Naive thymus-derived CD4-positive, alpha-beta T cell (primary cell): Measurements from ENCODE around the gene NBL1. TPM values are rescaled to one million over a fixed set of nuclear protein-coding genes. Genes with fewer than 3 reads are reported as not detected.

Experiments used
- ATAC-seq: fragments of 150-1000 bp; cut with Tn5 transposase; 2 replicates; pipeline ENCODE4 v1.10.0; 2021; ENCODE audit warnings: mild to moderate bottlenecking, moderate library complexity
- CTCF ChIA-PET: fragments of 350-600 bp; sonication (Branson Sonifier 250); formaldehyde crosslinking; loops from one replicate; lab custom pipeline; 2021; ENCODE audit warnings: antibody characterized with exemption; lab: Charles Lee
- POLR2A ChIA-PET: fragments of 350-600 bp; sonication (Branson Sonifier 250); formaldehyde crosslinking; loops from one replicate; lab custom pipeline; 2021; ENCODE audit warnings: antibody characterized with exemption, inconsistent platforms; lab: Charles Lee
- DNase-seq, 9 donors: peaks; one replicate each; pipeline versions ENCODE4 v3.0.0 to v3.0.0-alpha.2; 2020 to 2022; ENCODE audit warnings: mixed read lengths in 1 of 9
- H3K27ac ChIP-seq: one replicate; pipeline ENCODE4 v1.7.0; 2013; ENCODE audit warnings: mild to moderate bottlenecking, low read depth, low read length, moderate library complexity
- H3K27me3 ChIP-seq, 2 donors: one replicate each; pipeline ENCODE4 v1.7.0; 2013; ENCODE audit warnings: low read length in 2 of 2, mild to moderate bottlenecking in 2 of 2, moderate library complexity in 2 of 2; ENCODE audit not compliant: control insufficient read depth in 2 of 2, insufficient read depth in 2 of 2
- H3K36me3 ChIP-seq, 3 experiments: 1 replicate in 2 of 3; 2 replicates in 1 of 3; pipeline ENCODE4 v1.7.0; 2013; ENCODE audit warnings: low read length in 3 of 3, mild to moderate bottlenecking in 3 of 3, moderate library complexity in 1 of 3; ENCODE audit not compliant: insufficient read depth in 3 of 3, control insufficient read depth in 2 of 3
- H3K4me1 ChIP-seq, 2 donors: one replicate each; pipeline ENCODE4 v1.7.0; 2013; ENCODE audit warnings: low read length in 2 of 2, mild to moderate bottlenecking in 2 of 2, moderate library complexity in 1 of 2; ENCODE audit not compliant: control insufficient read depth in 2 of 2, insufficient read depth in 2 of 2
- H3K4me3 ChIP-seq: 2 replicates; pipeline ENCODE4 v1.7.0; 2013; ENCODE audit warnings: mild to moderate bottlenecking, low read length
- H3K9me3 ChIP-seq, 3 experiments: 1 replicate in 2 of 3; 2 replicates in 1 of 3; pipeline ENCODE4 v1.7.0; 2013; ENCODE audit warnings: low read length in 3 of 3; ENCODE audit not compliant: control insufficient read depth in 2 of 3
- H3K27ac Mint-ChIP-seq, 9 donors: one replicate each; pipeline ENCODE4 v1.8.0; 2020 to 2022; ENCODE audit warnings: mixed read lengths in 9 of 9, mild to moderate bottlenecking in 8 of 9, moderate library complexity in 5 of 9, inconsistent platforms in 2 of 9
- H3K27me3 Mint-ChIP-seq, 5 donors: one replicate each; pipeline ENCODE4 v1.8.0; 2021 to 2022; ENCODE audit warnings: mixed read lengths in 5 of 5, mild to moderate bottlenecking in 1 of 5
- H3K36me3 Mint-ChIP-seq, 5 donors: one replicate each; pipeline ENCODE4 v1.8.0; 2020 to 2022; ENCODE audit warnings: mixed read lengths in 5 of 5, mild to moderate bottlenecking in 3 of 5, inconsistent platforms in 1 of 5
- H3K4me1 Mint-ChIP-seq, 7 donors: one replicate each; pipeline ENCODE4 v1.8.0; 2020 to 2022; ENCODE audit warnings: mixed read lengths in 7 of 7, mild to moderate bottlenecking in 3 of 7, inconsistent platforms in 1 of 7
- H3K4me3 Mint-ChIP-seq, 10 donors: one replicate each; pipeline ENCODE4 v1.8.0; 2020 to 2022; ENCODE audit warnings: mild to moderate bottlenecking in 10 of 10, mixed read lengths in 10 of 10, moderate library complexity in 6 of 10, inconsistent platforms in 2 of 10
- H3K9me3 Mint-ChIP-seq, 11 donors: one replicate each; pipeline ENCODE4 v1.8.0; 2020 to 2022; ENCODE audit warnings: mixed read lengths in 11 of 11, mild to moderate bottlenecking in 4 of 11, inconsistent platforms in 1 of 11, moderate library complexity in 1 of 11
- intact Hi-C, 2 donors: fragments of 100-400 bp; cut with micrococcal nuclease; formaldehyde crosslinking; loops; one replicate each; pipeline ENCODE4 v1.15.1; 2023
- polyA plus RNA-seq, 2 donors: library from polyadenylated mRNA; unstranded; fragments of 300-500 nt; fragmentation: Illumina TruSeq; gene quantifications; one replicate each; pipeline ENCODE4 v1.2.3, GENCODE V29; 2021
- total RNA-seq, 6 experiments: library from RNA in 5 of 6; stranded (reverse) in 5 of 6; gene quantifications; 1 replicate in 5 of 6; 2 replicates in 1 of 6; pipeline ENCODE4 v1.2.3 and lab custom pipeline; 2021 to 2026

NBL1 gene
- total and polyA plus RNA-seq, 7 experiments from 2014 or later: 2.5 to 36.1 (median 22.6) TPM

DNA sequence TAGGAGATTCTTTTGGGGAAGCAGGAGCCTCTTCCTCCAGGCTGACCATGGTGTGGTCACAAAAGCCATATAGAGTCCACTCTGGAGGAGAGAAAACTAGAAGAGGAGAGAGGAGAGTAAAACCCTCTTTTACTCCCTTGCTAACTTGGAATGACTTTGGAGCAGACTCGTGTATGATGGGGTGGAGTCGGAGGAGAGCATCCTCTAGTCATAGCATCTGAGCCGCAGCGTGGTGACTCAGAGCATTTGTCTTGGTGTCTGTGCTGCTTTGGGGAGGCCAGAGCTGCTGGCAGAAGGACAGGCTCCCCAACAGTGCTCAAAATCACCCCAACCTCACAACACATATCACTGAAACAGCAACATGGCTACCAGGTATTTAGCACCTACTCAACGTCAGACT lies 31.7 kb downstream of the NBL1 start:
- Mint-ChIP-seq H3K36me3 (no peaks in the 10 kb centered on the region), H3K4me1 (peaks cover 0 to 6% (median 0%) of the 10 kb centered on the region in 7 donors), H3K4me3 (no peak overlapping the region), H3K27me3 (peaks cover 0 to 14% (median 8%) of the 10 kb centered on the region in 5 donors), H3K9me3 (no peaks in the 10 kb centered on the region), H3K27ac (no peak overlapping the region)
- H3K9me3 ChIP-seq: no peaks in the 10 kb centered on the region
- H3K27ac ChIP-seq: no peak overlapping the region
- H3K36me3 ChIP-seq: peaks cover 0 to 9% (median 0%) of the 10 kb centered on the region in 3 experiments
- H3K4me3 ChIP-seq: no peak overlapping the region
- ATAC-seq (no peak), DNase-seq (no peak)
- intact Hi-C loops: no loop called here
- no peaks in the 10 kb centered on the region for H3K27me3 ChIP-seq
- ChIA-PET CTCF (interaction anchor here (1.8 kb wide), 1 partner anchor 13 kb away, joined by 5 read pairs; no protein-coding TSS in a partner anchor), POLR2A (no interaction called here)
- no peaks in the 10 kb centered on the region for H3K4me1 ChIP-seq

DNA sequence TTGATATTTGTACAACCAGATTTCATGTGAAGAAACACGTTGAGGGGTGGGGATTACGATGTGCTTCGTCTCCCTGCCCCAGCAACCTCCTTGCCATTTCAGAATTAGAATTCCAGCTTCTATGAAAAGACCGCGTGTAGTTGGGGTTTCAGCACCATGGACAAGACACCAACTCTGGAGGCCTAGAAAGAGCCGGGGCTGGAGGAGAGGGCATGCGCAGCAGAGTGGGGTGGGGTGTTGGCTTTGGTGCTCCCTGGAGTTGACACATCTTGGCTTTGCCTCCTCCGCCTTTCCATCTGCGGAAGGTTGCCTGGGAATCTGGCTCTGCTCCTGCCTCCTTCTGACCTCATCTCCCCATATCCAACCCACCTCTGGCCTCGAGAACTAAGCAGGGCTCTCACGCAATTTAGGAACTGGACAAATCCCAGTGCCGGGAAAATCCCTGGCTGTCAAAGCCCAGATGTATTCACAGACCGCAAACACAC lies 32.4 kb downstream of the NBL1 start:
- intact Hi-C loops: no loop called here
- Histone ChIP-seq H3K27me3 (no peaks in the 10 kb centered on the region), H3K4me1 (no peaks in the 10 kb centered on the region), H3K9me3 (no peaks in the 10 kb centered on the region), H3K27ac (no peak overlapping the region), H3K4me3 (no peak overlapping the region), H3K36me3 (peaks cover 0 to 9% (median 0%) of the 10 kb centered on the region in 3 experiments)
- Mint-ChIP-seq H3K27ac (no peak overlapping the region), H3K4me3 (no peak overlapping the region), H3K36me3 (no peaks in the 10 kb centered on the region), H3K4me1 (peaks cover 0 to 6% (median 0%) of the 10 kb centered on the region in 7 donors), H3K9me3 (no peaks in the 10 kb centered on the region), H3K27me3 (peaks cover 0 to 14% (median 5%) of the 10 kb centered on the region in 5 donors)
- CTCF ChIA-PET: interaction anchor here (1.1 to 1.8 kb wide), 2 partner anchors 11 to 14 kb away, joined by 3 to 5 read pairs; no protein-coding TSS in a partner anchor
- ATAC-seq: no peak
- POLR2A ChIA-PET: no interaction called here
- DNase-seq: peak in 2 of 9 donors; percentile 36 to 38

DNA sequence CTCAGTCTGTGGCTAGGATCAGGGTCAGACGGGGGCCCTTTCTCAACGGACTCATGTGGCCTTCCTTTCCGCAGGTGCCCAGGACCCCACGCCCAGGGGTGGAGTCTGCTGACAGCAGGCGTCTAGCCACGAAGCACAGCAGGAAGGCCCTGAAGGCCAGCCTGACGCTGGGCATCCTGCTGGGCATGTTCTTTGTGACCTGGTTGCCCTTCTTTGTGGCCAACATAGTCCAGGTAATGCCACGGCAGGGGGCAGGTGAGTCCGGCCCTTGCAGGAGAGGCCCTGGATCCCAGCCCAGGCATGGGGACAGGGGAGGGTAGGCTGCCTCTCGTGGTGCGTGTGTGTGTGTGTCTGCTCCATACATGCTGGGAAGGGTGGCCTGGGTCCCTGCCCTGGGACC lies 34.4 kb downstream of the NBL1 start:
- ATAC-seq (no peak), DNase-seq (no peak)
- peaks cover 0 to 15% (median 0%) of the 10 kb centered on the region in 3 experiments for H3K36me3 ChIP-seq
- H3K9me3 ChIP-seq: no peaks in the 10 kb centered on the region
- Mint-ChIP-seq H3K9me3 (no peaks in the 10 kb centered on the region), H3K4me3 (no peak overlapping the region), H3K4me1 (peaks cover 0 to 9% (median 0%) of the 10 kb centered on the region in 7 donors), H3K27me3 (peaks cover 0 to 5% (median 0%) of the 10 kb centered on the region in 5 donors), H3K27ac (no peak overlapping the region), H3K36me3 (peaks cover 0 to 7% (median 0%) of the 10 kb centered on the region in 5 donors)
- ChIA-PET CTCF (interaction anchor here (0.8 kb wide), 1 partner anchor 14 kb away, joined by 4 read pairs; the partner anchor contains the start of gene HTR6), POLR2A (interaction anchor here (1.3 kb wide), 1 partner anchor 10 kb away, joined by 3 read pairs; no protein-coding TSS in a partner anchor)
- H3K27me3 ChIP-seq: no peaks in the 10 kb centered on the region
- no peaks in the 10 kb centered on the region for H3K4me1 ChIP-seq
- intact Hi-C loops: no loop called here
- H3K27ac ChIP-seq: no peak overlapping the region
- no peak overlapping the region for H3K4me3 ChIP-seq

DNA sequence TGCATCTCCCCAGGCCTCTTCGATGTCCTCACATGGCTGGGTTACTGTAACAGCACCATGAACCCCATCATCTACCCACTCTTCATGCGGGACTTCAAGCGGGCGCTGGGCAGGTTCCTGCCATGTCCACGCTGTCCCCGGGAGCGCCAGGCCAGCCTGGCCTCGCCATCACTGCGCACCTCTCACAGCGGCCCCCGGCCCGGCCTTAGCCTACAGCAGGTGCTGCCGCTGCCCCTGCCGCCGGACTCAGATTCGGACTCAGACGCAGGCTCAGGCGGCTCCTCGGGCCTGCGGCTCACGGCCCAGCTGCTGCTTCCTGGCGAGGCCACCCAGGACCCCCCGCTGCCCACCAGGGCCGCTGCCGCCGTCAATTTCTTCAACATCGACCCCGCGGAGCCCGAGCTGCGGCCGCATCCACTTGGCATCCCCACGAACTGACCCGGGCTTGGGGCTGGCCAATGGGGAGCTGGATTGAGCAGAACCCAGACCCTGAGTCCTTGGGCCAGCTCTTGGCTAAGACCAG lies 34.9 kb downstream of the NBL1 start:
- ATAC-seq: no peak
- CTCF ChIA-PET: no interaction called here
- no peaks in the 10 kb centered on the region for H3K9me3 Mint-ChIP-seq

DNA sequence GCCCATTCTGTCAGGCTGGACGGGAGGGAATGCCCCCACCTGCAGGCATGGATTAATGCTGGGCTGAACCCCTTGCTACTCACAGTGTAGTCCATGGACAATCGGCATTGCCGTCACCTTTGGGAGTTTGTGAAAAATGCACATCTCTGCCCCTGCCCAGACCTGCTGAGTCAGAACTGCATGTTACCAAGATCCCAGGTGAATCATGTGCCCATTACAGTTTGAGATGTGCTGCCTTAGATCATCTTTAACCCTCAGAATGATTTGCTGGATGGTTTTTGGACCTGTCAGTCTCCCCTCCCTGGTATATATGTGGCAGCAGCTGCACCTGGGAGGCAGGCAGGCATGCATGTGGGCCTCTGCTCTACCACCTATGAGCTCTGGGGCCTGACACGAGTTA lies 35.6 kb downstream of the NBL1 start:
- no peaks in the 10 kb centered on the region for H3K9me3 ChIP-seq
- peaks cover 0 to 9% (median 0%) of the 10 kb centered on the region in 7 donors for H3K4me1 Mint-ChIP-seq
- H3K36me3 ChIP-seq: peaks cover 0 to 15% (median 0%) of the 10 kb centered on the region in 3 experiments
- H3K27me3 Mint-ChIP-seq: peaks cover 0 to 5% (median 0%) of the 10 kb centered on the region in 5 donors
- DNase-seq (no peak), ATAC-seq (no peak)
- H3K4me1 ChIP-seq: no peaks in the 10 kb centered on the region
- no peak overlapping the region for H3K4me3 Mint-ChIP-seq
- no peaks in the 10 kb centered on the region for H3K9me3 Mint-ChIP-seq
- no peak overlapping the region for H3K27ac Mint-ChIP-seq
- no peak overlapping the region for H3K27ac ChIP-seq
- no peak overlapping the region for H3K4me3 ChIP-seq
- peaks cover 0 to 11% (median 0%) of the 10 kb centered on the region in 5 donors for H3K36me3 Mint-ChIP-seq
- H3K27me3 ChIP-seq: no peaks in the 10 kb centered on the region
- ChIA-PET POLR2A (no interaction called here), CTCF (no interaction called here)
- intact Hi-C loops: no loop called here

More for the DNA sequence above, 34.9 kb downstream of the NBL1 start:
- Mint-ChIP-seq H3K27me3 (peaks cover 0 to 5% (median 0%) of the 10 kb centered on the region in 5 donors), H3K27ac (no peak overlapping the region), H3K4me3 (no peak overlapping the region), H3K4me1 (peaks cover 0 to 9% (median 0%) of the 10 kb centered on the region in 7 donors), H3K36me3 (peaks cover 0 to 7% (median 0%) of the 10 kb centered on the region in 5 donors)
- Histone ChIP-seq H3K9me3 (no peaks in the 10 kb centered on the region), H3K36me3 (peaks cover 0 to 15% (median 0%) of the 10 kb centered on the region in 3 experiments), H3K4me1 (no peaks in the 10 kb centered on the region), H3K27me3 (no peaks in the 10 kb centered on the region), H3K4me3 (no peak overlapping the region), H3K27ac (no peak overlapping the region)
- POLR2A ChIA-PET: no interaction called here
- no peak for DNase-seq
- intact Hi-C loops: no loop called here

DNA sequence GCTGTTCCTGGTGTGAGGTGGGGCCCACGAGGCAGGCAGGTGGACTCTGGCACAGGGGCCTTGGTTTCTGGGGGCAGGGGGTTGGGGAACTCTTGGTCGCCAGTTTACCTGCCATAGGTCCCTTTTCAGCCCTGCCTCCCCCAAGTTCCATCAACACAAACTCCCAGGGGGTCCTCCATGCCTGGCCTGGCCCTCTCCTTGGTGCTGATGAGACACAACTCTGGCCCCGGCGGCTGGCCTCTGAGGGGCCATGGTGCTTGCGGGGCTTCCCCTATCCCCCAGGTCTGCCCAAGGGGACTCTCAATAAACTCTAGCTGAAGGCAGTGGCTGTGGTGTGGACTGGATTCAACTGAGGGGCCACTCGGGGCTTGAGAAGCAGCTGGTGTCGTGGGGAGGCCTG lies 36.5 kb downstream of the NBL1 start:
- intact Hi-C loops: no loop called here
- peak overlapping the region in 1 of 9 donors; percentile 58 for H3K27ac Mint-ChIP-seq
- H3K4me3 ChIP-seq: no peak overlapping the region
- ATAC-seq (no peak), DNase-seq (no peak)
- ChIA-PET CTCF (interaction anchor here (0.9 to 1.8 kb wide), 3 partner anchors 12 to 96 kb away, joined by 3 to 7 read pairs (median 3); no protein-coding TSS in a partner anchor), POLR2A (no interaction called here)
- peaks cover 0 to 2% (median 0%) of the 10 kb centered on the region in 5 donors for H3K27me3 Mint-ChIP-seq
- H3K36me3 Mint-ChIP-seq: peaks cover 0 to 16% (median 0%) of the 10 kb centered on the region in 5 donors
- H3K4me1 Mint-ChIP-seq: peaks cover 0 to 9% (median 0%) of the 10 kb centered on the region in 7 donors
- no peak overlapping the region for H3K27ac ChIP-seq
- H3K9me3 Mint-ChIP-seq: no peaks in the 10 kb centered on the region
- no peaks in the 10 kb centered on the region for H3K9me3 ChIP-seq
- no peaks in the 10 kb centered on the region for H3K4me1 ChIP-seq
- no peaks in the 10 kb centered on the region for H3K27me3 ChIP-seq
- H3K4me3 Mint-ChIP-seq: no peak overlapping the region
- H3K36me3 ChIP-seq: peaks cover 0 to 15% (median 0%) of the 10 kb centered on the region in 3 experiments
